Osteoblast (primary cell): Measurements from ENCODE around the gene HIF3A. TPM values are rescaled to one million over a fixed set of nuclear protein-coding genes. Genes with fewer than 3 reads are reported as not detected.

Experiments
- DNase-seq: peaks from one replicate; pipeline ENCODE4 v3.0.0; 2011; ENCODE audit warnings: low spot score, mixed read lengths; ENCODE audit not compliant: insufficient read length; ENCODE audit errors: missing footprints
- H2AFZ ChIP-seq: 2 replicates; pipeline ENCODE4 v1.6.0; 2011; ENCODE audit warnings: mild to moderate bottlenecking, low read length
- H3K27ac ChIP-seq: 2 replicates; pipeline ENCODE4 v1.5.1; 2011; ENCODE audit warnings: mild to moderate bottlenecking, low read depth, low read length, moderate library complexity
- H3K27me3 ChIP-seq: 2 replicates; pipeline ENCODE4 v1.6.0; 2012; ENCODE audit warnings: mild to moderate bottlenecking, control low read depth, inconsistent platforms, low read length, moderate library complexity; ENCODE audit not compliant: insufficient read depth
- H3K36me3 ChIP-seq: 2 replicates; pipeline ENCODE4 v1.5.1; 2011; ENCODE audit warnings: mild to moderate bottlenecking, low read length, control low read depth, moderate library complexity; ENCODE audit not compliant: insufficient read depth
- H3K4me1 ChIP-seq: 2 replicates; pipeline ENCODE4 v1.5.1; 2011; ENCODE audit warnings: mild to moderate bottlenecking, low read length, control low read depth, moderate library complexity; ENCODE audit not compliant: insufficient read depth
- H3K4me2 ChIP-seq: 2 replicates; pipeline ENCODE4 v1.6.0; 2011; ENCODE audit warnings: mild to moderate bottlenecking, low read length; ENCODE audit not compliant: insufficient read depth
- H3K4me3 ChIP-seq: fragments of 200-600 bp; sonication (generic); 3 replicates; pipeline ENCODE4 v1.5.1; 2012; ENCODE audit warnings: mild to moderate bottlenecking, low read length, inconsistent platforms; ENCODE audit not compliant: insufficient read depth
- H3K79me2 ChIP-seq: 2 replicates; pipeline ENCODE4 v1.6.0; 2012; ENCODE audit warnings: mild to moderate bottlenecking, low read length, control low read depth, inconsistent platforms; ENCODE audit not compliant: insufficient read depth
- H3K9me3 ChIP-seq: 2 replicates; pipeline ENCODE4 v1.5.1; 2011; ENCODE audit warnings: low read depth, low read length, control low read depth
- H4K20me1 ChIP-seq: 2 replicates; pipeline ENCODE4 v1.6.0; 2012; ENCODE audit warnings: mild to moderate bottlenecking, low read length, control low read depth; ENCODE audit not compliant: insufficient read depth
- CTCF ChIP-seq: IDR thresholded peaks from 2 replicates; pipeline ENCODE4 v1.5.1; 2011; ENCODE audit warnings: mild to moderate bottlenecking, low read depth, low read length, moderate library complexity; ENCODE audit errors: extremely low read depth
- total RNA-seq: library from RNA; depleted of rRNA; stranded (reverse); fragments of >200 nt; gene quantifications from 2 replicates; pipeline ENCODE4 v1.2.3, GENCODE V29; 2012

HIF3A gene
- not detected in 2 replicates for total RNA-seq

GRCh38 chr19:46296722-46297461 is at the start of gene HIF3A:
Gene HIF3A (plus strand): TSS chr19:46297042. CDS start chr19:46297077, 35 bp downstream.
- peak; percentile 70 for DNase-seq
- no peak within 1 kb of the TSS for H3K27ac ChIP-seq
- no peak within 1 kb of the TSS for H3K4me2 ChIP-seq
- H2AFZ ChIP-seq, result no peak within 1 kb of the TSS
- no peaks in the 10 kb centered on the region for H3K36me3 ChIP-seq
- H3K4me1 ChIP-seq, result peaks cover 6% of the 10 kb centered on the region
- H3K9me3 ChIP-seq, result no peaks in the 10 kb centered on the region
- H3K79me2 ChIP-seq, result no peaks in the 10 kb centered on the region
- H4K20me1 ChIP-seq, result no peaks in the 10 kb centered on the region
- TF ChIP-seq CTCF, result no peak
- H3K27me3 ChIP-seq, result peaks cover 30% of the 10 kb centered on the region
- no peak within 1 kb of the TSS for H3K4me3 ChIP-seq

DNA sequence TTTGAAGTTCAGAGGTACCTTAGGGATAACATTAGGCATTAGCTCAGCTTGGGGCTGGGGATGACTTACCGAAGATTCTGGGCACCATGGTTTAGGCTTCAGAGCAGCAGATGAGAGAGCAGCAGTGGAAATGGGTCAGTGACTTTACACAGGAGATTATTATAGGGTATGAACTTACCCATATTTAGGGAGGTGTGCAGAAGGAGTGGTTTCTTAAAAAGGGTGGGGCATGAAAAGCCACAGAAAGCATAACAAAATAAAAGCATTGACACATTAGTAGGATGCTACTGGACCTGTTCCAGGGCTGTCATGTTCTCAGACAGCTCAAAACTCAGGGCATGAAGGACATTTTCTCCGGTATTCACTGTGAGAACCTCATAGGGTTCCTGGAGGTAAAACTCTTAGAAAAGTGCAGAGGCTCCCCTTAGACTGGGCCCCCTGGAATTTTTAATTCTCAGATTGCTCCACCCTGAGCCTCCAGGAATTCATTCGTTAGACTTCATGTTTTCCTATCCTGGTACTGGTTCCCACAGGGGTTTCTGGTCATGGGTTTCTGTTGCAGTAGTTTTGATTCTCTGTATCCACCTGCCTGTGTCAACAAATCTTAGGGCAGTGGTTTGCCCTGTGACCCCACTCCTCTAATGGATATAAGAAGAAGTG is 46.6 kb upstream of the HIF3A start:
- H3K79me2 ChIP-seq, result no peaks in the 10 kb centered on the region
- H4K20me1 ChIP-seq, result no peaks in the 10 kb centered on the region
- H2AFZ ChIP-seq, result no peak overlapping the region
- DNase-seq, result no peak
- no peaks in the 10 kb centered on the region for H3K9me3 ChIP-seq
- no peak for TF ChIP-seq CTCF
- no peak overlapping the region for H3K4me2 ChIP-seq
- no peaks in the 10 kb centered on the region for H3K4me1 ChIP-seq
- H3K4me3 ChIP-seq, result no peak overlapping the region
- no peak overlapping the region for H3K27ac ChIP-seq
- no peaks in the 10 kb centered on the region for H3K36me3 ChIP-seq
- peaks cover 66% of the 10 kb centered on the region for H3K27me3 ChIP-seq

DNA sequence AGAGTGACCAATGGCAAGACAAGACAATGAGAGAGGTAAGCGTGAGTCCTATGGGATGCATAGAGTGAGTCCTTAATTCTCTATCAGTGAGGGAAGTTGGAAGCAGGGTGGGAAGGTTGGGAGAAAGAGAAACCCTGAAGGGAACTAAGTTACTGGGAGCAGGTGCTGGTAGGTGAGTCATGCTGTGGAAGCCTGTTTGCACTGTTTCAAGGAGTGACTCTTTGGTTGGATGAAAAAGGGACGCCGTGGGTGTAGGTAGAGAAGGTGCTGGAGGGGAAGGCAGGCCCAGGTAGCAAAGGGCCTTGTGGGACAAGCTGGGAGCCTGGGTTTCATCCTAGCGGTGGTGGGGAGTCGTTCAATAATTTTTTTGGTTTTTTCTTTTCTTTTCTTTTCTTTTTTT is 45.4 kb upstream of the HIF3A start:
- DNase-seq, result no peak
- no peaks in the 10 kb centered on the region for H3K9me3 ChIP-seq
- no peaks in the 10 kb centered on the region for H3K79me2 ChIP-seq
- no peaks in the 10 kb centered on the region for H3K36me3 ChIP-seq
- no peak for TF ChIP-seq CTCF
- peaks cover 62% of the 10 kb centered on the region for H3K27me3 ChIP-seq
- no peak overlapping the region for H2AFZ ChIP-seq
- no peaks in the 10 kb centered on the region for H4K20me1 ChIP-seq
- no peak overlapping the region for H3K4me3 ChIP-seq
- H3K4me2 ChIP-seq, result no peak overlapping the region
- no peaks in the 10 kb centered on the region for H3K4me1 ChIP-seq
- H3K27ac ChIP-seq, result no peak overlapping the region

- Histone ChIP-seq H3K79me2 (no peaks in the 10 kb centered on the region), H3K9me3 (no peaks in the 10 kb centered on the region), H3K4me1 (no peaks in the 10 kb centered on the region), H3K27me3 (peaks cover 47% of the 10 kb centered on the region), H4K20me1 (no peaks in the 10 kb centered on the region), H3K36me3 (no peaks in the 10 kb centered on the region), H3K27ac (no peak overlapping the region), H3K4me3 (no peak overlapping the region), H3K4me2 (no peak overlapping the region), H2AFZ (no peak overlapping the region)
- peak; percentile 14 for DNase-seq
- no peak for TF ChIP-seq CTCF
Observed at GRCh38 chr19:46254776-46255175, 42.1 kb upstream of the HIF3A start.
